ENCODE measurements around the gene MT1F.

- TF ChIP-seq CTCF (conservative IDR thresholded peaks at IDR 0.05 in 1 of 2, IDR thresholded peaks at IDR 0.05 in 1 of 2; ENCODE audit: low read depth in 1 of 2, low read length in 2 of 2) (no peak), EZH2 (IDR thresholded peaks at IDR 0.05; ENCODE audit: low read length, missing control alignments) (no peak)
Observed at GRCh38 chr16:56640076-56640475, 17.7 kb upstream of the MT1F start.

All from fibroblast of lung (primary cell).